Measurements from ENCODE around the gene STPG4.

Gene STPG4

DNA sequence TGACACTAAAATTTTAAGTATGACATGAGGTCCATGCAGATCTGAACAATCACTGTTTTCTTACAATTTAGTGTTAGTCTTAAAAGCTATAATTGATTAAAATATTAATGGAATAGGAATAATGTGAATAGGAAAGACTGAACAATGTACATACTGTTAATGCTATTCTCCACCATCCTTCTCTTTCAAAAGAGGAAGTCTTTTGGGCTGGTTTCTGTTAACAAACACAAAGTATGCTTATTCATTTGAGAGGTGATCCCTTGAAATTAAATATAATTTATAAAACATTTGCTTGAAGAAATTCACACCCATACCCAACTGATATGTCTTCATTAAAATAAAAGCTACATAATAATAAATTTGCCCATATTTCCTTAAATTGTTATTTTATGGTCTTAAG is 2.3 kb downstream of the STPG4 start:
- Histone ChIP-seq H3K4me3 (ENCODE audit: severe bottlenecking) (no peak overlapping the region), H3K9me3 (ENCODE audit: severe bottlenecking) (peaks cover 2% of the 10 kb centered on the region), H3K4me1 (ENCODE audit: insufficient read depth, poor library complexity, severe bottlenecking) (no peaks in the 10 kb centered on the region), H3K27ac (ENCODE audit: poor library complexity, severe bottlenecking) (no peak overlapping the region), H3K27me3 (ENCODE audit: insufficient read depth, poor library complexity, severe bottlenecking) (no peaks in the 10 kb centered on the region), H3K36me3 (ENCODE audit: low read depth) (peaks cover 47% of the 10 kb centered on the region)
- ATAC-seq (ENCODE audit: low read depth) = no peak
- TF ChIP-seq CTCF (IDR thresholded peaks at IDR 0.05; ENCODE audit: poor library complexity, severe bottlenecking) = no peak
- no peak for DNase-seq (ENCODE audit: low spot score)

DNA sequence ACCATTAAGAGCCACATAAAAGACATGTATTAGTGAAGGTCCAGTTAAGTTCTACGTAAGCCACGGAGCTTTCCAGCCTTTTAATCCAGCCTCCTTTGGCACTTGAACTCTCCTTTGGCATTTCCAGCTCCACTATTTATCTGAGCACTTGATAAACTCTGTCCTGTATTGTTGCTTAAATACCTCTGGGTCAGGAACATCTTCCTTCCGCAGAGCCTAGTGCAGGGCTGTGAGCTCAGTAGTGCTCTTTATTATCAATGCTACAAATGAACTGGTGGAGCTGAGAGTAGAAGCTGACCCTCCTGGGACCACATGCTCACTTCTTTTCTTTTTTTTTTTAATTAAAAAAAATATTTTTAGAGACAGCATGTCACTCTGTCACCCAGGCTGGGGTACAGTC is 4.9 kb downstream of the STPG4 start:
- Histone ChIP-seq H3K4me1 (ENCODE audit: insufficient read depth, poor library complexity, severe bottlenecking) (no peaks in the 10 kb centered on the region), H3K27ac (ENCODE audit: poor library complexity, severe bottlenecking) (no peak overlapping the region), H3K9me3 (ENCODE audit: severe bottlenecking) (peaks cover 2% of the 10 kb centered on the region), H3K4me3 (ENCODE audit: severe bottlenecking) (no peak overlapping the region), H3K27me3 (ENCODE audit: insufficient read depth, poor library complexity, severe bottlenecking) (no peaks in the 10 kb centered on the region), H3K36me3 (ENCODE audit: low read depth) (peaks cover 52% of the 10 kb centered on the region)
- no peak for TF ChIP-seq CTCF (IDR thresholded peaks at IDR 0.05; ENCODE audit: poor library complexity, severe bottlenecking)
- ATAC-seq (ENCODE audit: low read depth) (no peak), DNase-seq (ENCODE audit: low spot score) (no peak)

DNA sequence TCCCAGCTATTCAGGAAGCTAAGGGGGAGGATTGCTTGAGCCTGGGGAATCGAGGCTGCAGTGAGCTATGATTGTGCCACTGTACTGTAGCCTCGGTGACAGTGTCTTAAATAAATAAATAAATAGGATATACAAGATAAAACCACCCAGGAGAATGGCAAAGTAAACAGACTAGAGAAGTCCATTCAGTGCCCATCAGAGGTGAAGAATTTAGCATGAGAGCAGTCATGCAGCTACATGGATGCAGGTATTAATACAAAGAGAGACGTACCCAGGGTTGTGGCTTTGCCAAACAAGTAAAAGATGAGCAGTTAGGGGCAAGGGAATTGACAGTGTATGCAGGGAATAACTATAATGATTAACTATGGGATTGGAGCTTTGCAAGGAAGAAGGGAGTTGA is 8.1 kb downstream of the STPG4 start:
- ATAC-seq (ENCODE audit: low read depth) = no peak
- Histone ChIP-seq H3K27me3 (ENCODE audit: insufficient read depth, poor library complexity, severe bottlenecking) (no peaks in the 10 kb centered on the region), H3K4me3 (ENCODE audit: severe bottlenecking) (no peak overlapping the region), H3K36me3 (ENCODE audit: low read depth) (peaks cover 43% of the 10 kb centered on the region), H3K4me1 (ENCODE audit: insufficient read depth, poor library complexity, severe bottlenecking) (peaks cover 5% of the 10 kb centered on the region), H3K9me3 (ENCODE audit: severe bottlenecking) (peaks cover 2% of the 10 kb centered on the region), H3K27ac (ENCODE audit: poor library complexity, severe bottlenecking) (no peak overlapping the region)
- no peak for TF ChIP-seq CTCF (IDR thresholded peaks at IDR 0.05; ENCODE audit: poor library complexity, severe bottlenecking)
- no peak for DNase-seq (ENCODE audit: low spot score)

DNA sequence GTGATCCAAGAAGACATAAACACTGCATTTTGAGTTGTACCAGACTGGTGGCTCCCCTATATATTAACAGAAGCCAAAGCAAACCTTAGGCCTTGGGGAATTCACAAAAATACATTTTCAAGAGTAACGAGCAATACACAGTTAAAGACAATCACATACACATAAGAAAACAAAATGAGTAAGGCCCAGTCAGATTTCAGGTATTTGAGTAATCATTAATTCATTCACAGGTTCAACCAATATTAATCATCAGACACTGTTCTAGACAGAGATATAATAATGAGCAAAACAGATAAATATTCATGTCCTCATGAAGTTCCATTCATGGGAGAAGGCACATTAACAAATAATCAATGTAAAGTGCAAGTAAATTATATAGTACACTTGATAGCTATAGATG is 9.6 kb downstream of the STPG4 start:
- peaks cover 5% of the 10 kb centered on the region for H3K4me1 ChIP-seq (ENCODE audit: insufficient read depth, poor library complexity, severe bottlenecking)
- no peak overlapping the region for H3K4me3 ChIP-seq (ENCODE audit: severe bottlenecking)
- peaks cover 35% of the 10 kb centered on the region for H3K36me3 ChIP-seq (ENCODE audit: low read depth)
- no peak for ATAC-seq (ENCODE audit: low read depth)
- no peak overlapping the region for H3K27ac ChIP-seq (ENCODE audit: poor library complexity, severe bottlenecking)
- DNase-seq (ENCODE audit: low spot score) = no peak
- H3K27me3 ChIP-seq (ENCODE audit: insufficient read depth, poor library complexity, severe bottlenecking) = no peaks in the 10 kb centered on the region
- TF ChIP-seq CTCF (IDR thresholded peaks at IDR 0.05; ENCODE audit: poor library complexity, severe bottlenecking) = no peak
- H3K9me3 ChIP-seq (ENCODE audit: severe bottlenecking) = peaks cover 2% of the 10 kb centered on the region

- Histone ChIP-seq H3K27ac (ENCODE audit: poor library complexity, severe bottlenecking) (no peak overlapping the region), H3K27me3 (ENCODE audit: insufficient read depth, poor library complexity, severe bottlenecking) (no peaks in the 10 kb centered on the region), H3K36me3 (ENCODE audit: low read depth) (peaks cover 11% of the 10 kb centered on the region), H3K4me1 (ENCODE audit: insufficient read depth, poor library complexity, severe bottlenecking) (peaks cover 5% of the 10 kb centered on the region), H3K4me3 (ENCODE audit: severe bottlenecking) (no peak overlapping the region), H3K9me3 (ENCODE audit: severe bottlenecking) (no peaks in the 10 kb centered on the region)
- no peak for DNase-seq (ENCODE audit: low spot score)
- no peak for TF ChIP-seq CTCF (IDR thresholded peaks at IDR 0.05; ENCODE audit: poor library complexity, severe bottlenecking)
- ATAC-seq (ENCODE audit: low read depth) = no peak
These were observed 13.6 kb downstream of the STPG4 start for GRCh38 chr2:47141520-47141919.

All from RWPE2 (cell line).